ENCODE results near the gene SLC22A23. TPM values are rescaled to one million over a fixed set of nuclear protein-coding genes. Genes with fewer than 3 reads are reported as not detected.

The SLC22A23 gene
- total RNA-seq, 4 donors from 2014 or later, result 7.1 to 9.6 (median 8.2) TPM

- no peaks in the 10 kb centered on the region for H3K36me3 ChIP-seq
- no peak for TF ChIP-seq CTCF (IDR thresholded peaks at IDR 0.05)
- TF ChIP-seq EP300 (IDR thresholded peaks at IDR 0.05), result no peak
- no peak for TF ChIP-seq POLR2A (IDR thresholded peaks at IDR 0.05)
- no peaks in the 10 kb centered on the region for H3K27me3 ChIP-seq
- H3K27ac ChIP-seq, result peak overlapping the region in 1 of 4 donors; percentile 62
- DNase-seq (ENCODE audit: low spot score in 2 of 2), result no peak
- H3K9me3 ChIP-seq, result no peaks in the 10 kb centered on the region
- WGBS, 2 donors, result 77 to 88% methylated on average over 8 to 10 of the region's 10 CpGs
- H3K4me3 ChIP-seq, result no peak overlapping the region
- H3K4me1 ChIP-seq, result peaks cover 0 to 10% (median 4%) of the 10 kb centered on the region in 4 donors
Observed at GRCh38 chr6:3363296-3364025, 93.4 kb downstream of the SLC22A23 start.

- Histone ChIP-seq H3K27me3 (no peaks in the 10 kb centered on the region), H3K4me3 (no peak overlapping the region), H3K9me3 (no peaks in the 10 kb centered on the region), H3K36me3 (no peaks in the 10 kb centered on the region), H3K27ac (no peak overlapping the region), H3K4me1 (peaks cover 0 to 28% (median 12%) of the 10 kb centered on the region in 4 donors)
- no peak for DNase-seq (ENCODE audit: low spot score in 2 of 2)
- TF ChIP-seq EP300 (IDR thresholded peaks at IDR 0.05) (no peak), POLR2A (IDR thresholded peaks at IDR 0.05) (no peak), CTCF (IDR thresholded peaks at IDR 0.05) (no peak)
- 79% methylated on average over 14 of the region's 14 CpGs for whole genome bisulfite sequencing, 2 donors
Observed at GRCh38 chr6:3361312-3362037, 95.4 kb downstream of the SLC22A23 start.

GRCh38 chr6:3360727-3361045 lies 96.2 kb downstream of the SLC22A23 start:
- Histone ChIP-seq H3K9me3 (no peaks in the 10 kb centered on the region), H3K4me3 (no peak overlapping the region), H3K4me1 (peaks cover 0 to 32% (median 16%) of the 10 kb centered on the region in 4 donors), H3K36me3 (no peaks in the 10 kb centered on the region), H3K27ac (no peak overlapping the region), H3K27me3 (no peaks in the 10 kb centered on the region)
- DNase-seq (ENCODE audit: low spot score in 2 of 2), result no peak
- 94 to 96% methylated on average over 16 of the region's 16 CpGs for WGBS, 2 donors
- TF ChIP-seq EP300 (IDR thresholded peaks at IDR 0.05), result no peak

GRCh38 chr6:3359973-3360726 lies 96.7 kb downstream of the SLC22A23 start:
- Histone ChIP-seq H3K4me3 (no peak overlapping the region), H3K27me3 (no peaks in the 10 kb centered on the region), H3K27ac (no peak overlapping the region), H3K9me3 (no peaks in the 10 kb centered on the region), H3K36me3 (no peaks in the 10 kb centered on the region), H3K4me1 (peaks cover 0 to 37% (median 21%) of the 10 kb centered on the region in 4 donors)
- DNase-seq (ENCODE audit: low spot score in 2 of 2), result no peak
- 90% methylated on average over 8 of the region's 8 CpGs for WGBS, 2 donors
- TF ChIP-seq POLR2A (IDR thresholded peaks at IDR 0.05) (no peak), CTCF (IDR thresholded peaks at IDR 0.05) (no peak), EP300 (IDR thresholded peaks at IDR 0.05) (no peak)

- H3K27ac ChIP-seq, result peak overlapping the region in 1 of 4 donors; percentile 6
- no peaks in the 10 kb centered on the region for H3K27me3 ChIP-seq
- H3K4me1 ChIP-seq, result peaks cover 0 to 46% (median 25%) of the 10 kb centered on the region in 4 donors
- DNase-seq (ENCODE audit: low spot score in 2 of 2), result no peak
- H3K4me3 ChIP-seq, result no peak overlapping the region
- no peaks in the 10 kb centered on the region for H3K9me3 ChIP-seq
- WGBS, 2 donors, result 68% methylated on average over 10 of the region's 10 CpGs
- TF ChIP-seq EP300 (IDR thresholded peaks at IDR 0.05), result no peak
- no peak for TF ChIP-seq CTCF (IDR thresholded peaks at IDR 0.05)
- TF ChIP-seq POLR2A (IDR thresholded peaks at IDR 0.05), result no peak
- no peaks in the 10 kb centered on the region for H3K36me3 ChIP-seq
Observed at GRCh38 chr6:3359101-3359752, 97.6 kb downstream of the SLC22A23 start.
